ENCODE results near the gene BROX.

- TF ChIP-seq ZNF274 (IDR thresholded peaks at IDR 0.05; ENCODE audit: low read depth, low read length) (no peak), YY1 (IDR thresholded peaks at IDR 0.05; ENCODE audit: insufficient read depth, insufficient read length) (no peak), SUZ12 (IDR thresholded peaks at IDR 0.05; ENCODE audit: extremely low read depth, insufficient read depth, insufficient read length) (no peak)
Measured at GRCh38 chr1:222709700-222710153, 2.6 kb upstream of the BROX start.

Data from NT2/D1 (cell line).